Neural progenitor cell (in vitro differentiated cells): ENCODE results near the gene AUTS2.

ENCODE experiments used
- CTCF ChIP-seq: fragments of 200-600 bp; sonication (generic); IDR thresholded peaks from 2 replicates; pipeline ENCODE4 v1.5.1; 2017; ENCODE audit warnings: antibody characterized with exemption, mild to moderate bottlenecking
- EZH2 ChIP-seq: fragments of 200-600 bp; sonication (generic); IDR thresholded peaks from 2 replicates; pipeline ENCODE4 v1.6.1; 2017; ENCODE audit warnings: antibody characterized with exemption, mild to moderate bottlenecking, moderate library complexity
- EZH2phosphoT487 ChIP-seq: fragments of 200-600 bp; sonication (generic); IDR thresholded peaks from 2 replicates; pipeline ENCODE4 v1.6.1; 2017; ENCODE audit warnings: antibody characterized with exemption

- TF ChIP-seq EZH2 (no peak), CTCF (no peak), EZH2phosphoT487 (no peak)
Measured at GRCh38 chr7:70233776-70234175, 635.5 kb downstream of the AUTS2 start.
